OCI-LY3 (cell line): ENCODE results near the gene MBNL1.

ENCODE experiments used
- H2AFZ ChIP-seq: fragments of 200-600, 300-600 bp; shearing (Covaris generic); 2 replicates; pipeline ENCODE4 v1.6.0; 2014; ENCODE audit warnings: antibody characterized with exemption, low read depth, low read length
- H3K27ac ChIP-seq: fragments of 200-600, 300-600 bp; sonication (generic); 2 replicates; pipeline ENCODE4 v1.5.1; 2014; ENCODE audit warnings: mild to moderate bottlenecking, low read length, moderate library complexity, mixed read lengths
- H3K27me3 ChIP-seq: fragments of 200-600, 300-600 bp; sonication (generic); 2 replicates; pipeline ENCODE4 v1.6.1; 2014; ENCODE audit warnings: low read depth, low read length, mixed read lengths
- H3K36me3 ChIP-seq: fragments of 200-600, 300-600 bp; sonication (generic); replicated peaks from 2 replicates; pipeline ENCODE3; 2014; ENCODE audit warnings: low read depth, low read length, mixed read lengths
- H3K4me1 ChIP-seq: fragments of 300-600, 200-600 bp; sonication (generic); 2 replicates; pipeline ENCODE4 v1.6.1; 2014; ENCODE audit warnings: low read length, mixed read lengths
- H3K4me2 ChIP-seq: fragments of 200-600, 300-600 bp; sonication (generic); 2 replicates; pipeline ENCODE4 v1.6.1; 2014; ENCODE audit warnings: low read length, mixed read lengths
- H3K4me3 ChIP-seq: fragments of 300-600, 200-600 bp; sonication (generic); 2 replicates; pipeline ENCODE4 v1.5.1; 2014; ENCODE audit warnings: antibody characterized with exemption, mild to moderate bottlenecking, low read length, moderate library complexity
- H3K79me2 ChIP-seq: fragments of 300-600, 200-600 bp; shearing (Covaris generic); 2 replicates; pipeline ENCODE4 v1.6.1; 2014; ENCODE audit warnings: mild to moderate bottlenecking, low read length, mixed read lengths
- H3K9ac ChIP-seq: fragments of 300-600, 200-600 bp; shearing (Covaris generic); 2 replicates; pipeline ENCODE4 v1.6.0; 2014; ENCODE audit warnings: mild to moderate bottlenecking, low read length, moderate library complexity
- H3K9me3 ChIP-seq: fragments of 200-600, 300-600 bp; shearing (Covaris generic); 2 replicates; pipeline ENCODE4 v1.6.1; 2014; ENCODE audit warnings: low read length, mixed read lengths; ENCODE audit not compliant: insufficient read depth
- H4K20me1 ChIP-seq: fragments of 200-600, 300-600 bp; sonication (generic); 2 replicates; pipeline ENCODE4 v1.6.1; 2016; ENCODE audit warnings: low read length, mixed read lengths; ENCODE audit not compliant: insufficient read depth
- CTCF ChIP-seq: fragments of 200-600, 300-600 bp; sonication (generic); IDR thresholded peaks from 2 replicates; pipeline ENCODE4 v1.5.1; 2014; ENCODE audit warnings: antibody characterized with exemption, low read length, low read depth
- EZH2phosphoT487 ChIP-seq: fragments of 200-600 bp; shearing (Covaris generic); IDR thresholded peaks from 2 replicates; pipeline ENCODE4 v1.6.1; 2018; ENCODE audit warnings: antibody characterized with exemption, mixed run types, low read depth

Gene MBNL1

DNA sequence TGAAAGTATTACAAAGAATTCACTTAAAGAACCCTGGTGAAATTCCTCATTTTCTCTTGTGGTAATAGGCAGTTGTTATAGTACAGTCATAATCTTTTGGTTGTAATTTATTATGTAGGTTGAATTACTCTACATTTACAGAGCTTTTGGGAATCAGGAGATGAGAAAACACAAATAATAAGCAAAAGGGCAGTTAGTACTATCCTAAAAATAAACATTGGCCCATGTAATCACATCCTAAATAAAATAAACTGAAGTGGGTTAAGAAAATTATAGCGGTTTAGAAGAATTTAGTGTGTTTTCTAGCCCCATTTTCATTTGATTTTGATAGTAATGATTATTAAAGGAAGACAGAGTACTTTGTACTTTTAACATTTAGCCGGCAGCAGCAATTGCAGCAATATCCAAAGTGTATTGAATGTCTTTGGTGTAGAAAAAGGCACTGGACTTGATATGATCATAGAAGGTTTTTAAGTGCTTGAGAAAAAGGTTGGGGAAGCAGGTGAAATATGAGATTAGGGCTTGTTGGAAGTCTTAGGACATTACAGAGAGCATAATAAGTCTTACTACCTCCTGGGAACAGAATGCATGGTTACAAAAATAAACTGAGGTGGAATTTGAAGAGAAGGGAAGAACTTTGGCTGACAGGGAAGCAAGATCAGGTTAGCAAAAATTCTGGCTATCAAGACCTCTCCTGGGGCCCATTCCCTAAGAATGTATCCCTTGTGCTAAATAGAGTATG is 79.9 kb downstream of the MBNL1 start:
- Histone ChIP-seq H3K4me3 (no peak overlapping the region), H3K27me3 (no peaks in the 10 kb centered on the region), H2AFZ (no peak overlapping the region), H4K20me1 (peaks cover 80% of the 10 kb centered on the region), H3K4me2 (peak overlapping the region; percentile 13), H3K79me2 (peaks cover 86% of the 10 kb centered on the region), H3K27ac (no peak overlapping the region), H3K9me3 (no peaks in the 10 kb centered on the region), H3K36me3 (peaks cover 25% of the 10 kb centered on the region), H3K9ac (no peak overlapping the region), H3K4me1 (peaks cover 41% of the 10 kb centered on the region)
- TF ChIP-seq EZH2phosphoT487 = no peak
- no peak for TF ChIP-seq CTCF

DNA sequence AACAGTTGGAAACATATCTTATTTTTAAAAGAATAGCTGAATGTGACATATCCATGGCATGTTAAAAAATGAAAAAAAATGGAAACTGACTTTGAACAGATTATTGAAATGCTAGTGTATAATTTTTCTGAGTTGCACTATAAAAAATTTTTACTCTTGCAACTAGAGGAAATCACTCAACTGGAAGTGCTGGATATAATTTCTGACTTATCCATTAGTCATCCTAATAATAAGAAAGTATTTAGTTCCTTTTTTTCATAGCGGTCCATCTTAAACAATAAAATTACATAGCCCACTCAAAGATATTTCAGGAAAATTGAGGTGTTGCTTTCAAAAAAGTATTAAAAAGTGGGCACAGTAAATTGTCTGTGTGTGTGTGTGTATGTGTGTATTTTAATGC is 80.7 kb downstream of the MBNL1 start:
- Histone ChIP-seq H3K9me3 (no peaks in the 10 kb centered on the region), H4K20me1 (peaks cover 83% of the 10 kb centered on the region), H3K9ac (no peak overlapping the region), H2AFZ (no peak overlapping the region), H3K4me3 (no peak overlapping the region), H3K27me3 (no peaks in the 10 kb centered on the region), H3K4me1 (peaks cover 44% of the 10 kb centered on the region), H3K36me3 (peaks cover 21% of the 10 kb centered on the region), H3K27ac (no peak overlapping the region), H3K4me2 (peak overlapping the region; percentile 13), H3K79me2 (peaks cover 90% of the 10 kb centered on the region)
- TF ChIP-seq EZH2phosphoT487 (no peak), CTCF (no peak)

DNA sequence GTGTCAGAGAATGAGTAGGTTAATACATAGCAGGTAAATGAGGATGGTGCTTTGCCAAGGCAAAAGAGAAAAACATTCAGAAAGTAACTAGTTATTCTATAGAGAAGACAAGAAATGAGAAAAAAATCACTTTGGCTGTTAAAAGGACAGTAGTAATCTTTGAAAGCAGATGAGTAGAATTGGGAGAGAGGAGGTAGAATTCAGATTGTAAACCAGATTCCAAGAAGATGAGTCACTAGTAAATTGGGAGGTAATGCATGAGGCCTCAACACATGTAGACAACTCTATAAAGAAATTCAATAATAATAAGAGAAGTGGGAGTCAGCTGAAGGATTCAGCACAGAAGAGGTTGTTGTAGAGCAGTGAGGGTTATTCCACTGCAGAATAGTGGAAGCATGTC is 81.4 kb downstream of the MBNL1 start:
- Histone ChIP-seq H3K4me2 (no peak overlapping the region), H4K20me1 (peaks cover 83% of the 10 kb centered on the region), H3K4me3 (no peak overlapping the region), H3K27me3 (no peaks in the 10 kb centered on the region), H3K79me2 (peaks cover 90% of the 10 kb centered on the region), H3K9ac (no peak overlapping the region), H2AFZ (no peak overlapping the region), H3K27ac (no peak overlapping the region), H3K9me3 (no peaks in the 10 kb centered on the region), H3K4me1 (peaks cover 44% of the 10 kb centered on the region), H3K36me3 (peaks cover 20% of the 10 kb centered on the region)
- TF ChIP-seq EZH2phosphoT487 (no peak), CTCF (no peak)

DNA sequence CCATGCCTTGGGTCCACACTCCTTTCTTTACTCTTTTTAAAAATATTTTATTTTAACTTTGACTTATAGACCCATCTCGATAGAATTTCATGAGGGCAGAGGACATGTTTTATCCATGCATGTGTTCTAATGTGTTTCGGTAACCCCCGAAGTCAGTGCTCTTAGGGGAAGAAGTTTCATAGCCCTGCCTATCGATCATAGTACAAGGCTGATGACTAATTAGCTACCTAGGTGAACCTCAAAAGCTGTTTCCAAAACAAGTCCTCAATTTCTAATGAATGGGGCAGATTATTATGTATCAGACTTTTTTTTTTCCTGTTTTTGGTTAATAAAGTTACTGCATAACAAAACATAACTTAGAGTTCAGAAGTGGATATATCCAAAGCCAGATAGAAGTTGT is 82.0 kb downstream of the MBNL1 start:
- no peaks in the 10 kb centered on the region for H3K9me3 ChIP-seq
- TF ChIP-seq CTCF (no peak), EZH2phosphoT487 (no peak)
- no peaks in the 10 kb centered on the region for H3K27me3 ChIP-seq
- peaks cover 91% of the 10 kb centered on the region for H3K79me2 ChIP-seq
- no peak overlapping the region for H3K4me3 ChIP-seq
- peaks cover 44% of the 10 kb centered on the region for H3K4me1 ChIP-seq
- peaks cover 83% of the 10 kb centered on the region for H4K20me1 ChIP-seq
- no peak overlapping the region for H2AFZ ChIP-seq
- H3K27ac ChIP-seq = no peak overlapping the region
- H3K4me2 ChIP-seq = no peak overlapping the region
- peaks cover 23% of the 10 kb centered on the region for H3K36me3 ChIP-seq
- no peak overlapping the region for H3K9ac ChIP-seq
